HG03159 (cell line): ENCODE data around the gene STX8.

ENCODE experiments used
- ATAC-seq: cut with Tn5 transposase; IDR thresholded peaks from one replicate; pipeline ENCODE4 v1.9.1; 2021; ENCODE audit warnings: mild to moderate bottlenecking, moderate library complexity; ENCODE audit not compliant: unreplicated experiment

STX8 gene

DNA sequence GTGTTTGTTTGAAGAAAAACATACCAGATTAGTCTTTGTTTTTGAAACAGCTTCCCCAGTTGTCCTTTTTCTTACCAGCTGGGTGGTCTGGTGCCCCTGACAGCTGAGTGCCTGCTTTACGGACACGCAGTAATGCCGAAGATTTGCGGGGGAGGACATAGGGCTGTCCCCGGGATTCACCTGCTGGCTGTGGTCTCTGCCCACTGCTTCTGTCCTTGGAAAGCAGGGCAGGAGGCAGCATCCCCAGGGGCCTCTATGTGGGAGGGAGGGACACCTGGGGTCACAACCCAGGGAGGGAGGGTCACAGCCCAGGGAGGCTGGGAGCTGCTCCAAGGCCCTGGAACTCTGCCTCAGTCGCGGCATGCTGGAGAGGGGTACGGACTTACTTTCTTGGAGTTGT is 332.6 kb downstream of the STX8 start:
- no peak for ATAC-seq

DNA sequence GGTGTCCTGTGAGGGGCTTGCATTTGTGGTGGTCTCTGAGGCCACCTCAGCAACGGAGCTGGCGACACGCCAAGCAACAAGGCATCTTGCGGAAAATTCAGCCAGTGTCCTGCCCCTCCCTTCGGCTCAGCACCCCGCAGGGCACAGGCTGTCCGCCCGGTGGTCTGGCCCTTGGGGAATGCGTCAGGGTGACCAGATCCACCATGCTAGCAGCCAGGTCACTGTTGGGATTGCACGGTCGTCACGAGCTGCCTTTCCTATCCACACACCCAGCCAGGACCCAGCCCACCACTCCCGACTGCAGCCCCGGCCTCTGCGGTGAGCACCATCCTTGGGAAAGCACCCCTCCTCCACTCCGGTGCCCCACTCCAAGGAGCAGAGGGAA is 333.1 kb downstream of the STX8 start:
- ATAC-seq = no peak

DNA sequence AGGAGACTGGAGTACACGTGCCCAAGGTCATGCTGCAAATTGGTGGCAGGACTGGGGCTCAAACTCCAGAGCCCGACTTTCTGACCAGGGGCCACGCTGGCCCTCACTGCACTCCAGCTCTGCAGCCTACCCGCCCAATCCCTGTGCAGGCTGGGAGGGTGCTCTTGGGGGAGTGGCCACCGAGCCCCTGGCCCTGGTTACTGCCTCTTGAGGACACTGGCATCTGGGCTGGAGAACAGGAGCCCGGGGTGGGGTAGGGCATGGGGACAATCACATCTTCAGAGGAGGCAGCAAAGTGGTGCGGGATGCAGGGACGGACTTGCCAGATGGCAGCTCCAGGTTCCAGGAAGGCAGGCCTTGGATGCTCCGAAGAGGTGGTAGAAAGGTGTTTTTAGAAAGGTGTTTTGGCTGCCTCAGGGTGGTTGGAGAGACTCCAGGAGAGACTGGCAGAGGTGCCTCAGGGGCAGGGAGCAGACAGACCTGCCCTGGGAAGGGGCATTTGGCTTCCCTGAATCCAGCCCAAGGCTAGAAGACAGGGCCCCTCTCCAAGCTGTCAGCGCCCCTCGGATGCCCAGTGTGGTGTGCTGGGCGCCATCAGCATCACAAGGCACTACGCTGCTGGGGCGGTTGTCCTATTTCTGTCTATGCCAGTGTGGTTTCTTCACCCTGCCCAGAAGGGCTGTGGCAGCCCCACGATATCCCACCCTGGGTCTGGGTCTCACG is 333.7 kb downstream of the STX8 start:
- ATAC-seq = no peak

DNA sequence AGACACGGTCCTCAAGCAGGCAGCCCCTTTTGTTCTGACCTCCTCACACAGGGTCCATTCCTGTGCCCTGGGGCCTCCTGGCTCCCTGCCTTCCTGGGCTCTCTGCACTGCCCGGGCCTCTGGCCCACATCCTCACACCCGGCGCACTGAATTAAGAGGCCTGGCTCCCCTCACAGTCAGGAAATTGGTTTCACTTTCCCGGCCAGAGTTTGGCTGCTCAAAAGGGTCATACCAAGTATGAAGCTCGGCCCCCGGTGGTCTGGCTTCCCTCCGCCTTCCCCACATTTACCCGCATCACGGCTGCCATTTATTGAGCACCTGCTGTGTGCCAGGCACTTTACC is 334.3 kb downstream of the STX8 start:
- ATAC-seq = no peak

DNA sequence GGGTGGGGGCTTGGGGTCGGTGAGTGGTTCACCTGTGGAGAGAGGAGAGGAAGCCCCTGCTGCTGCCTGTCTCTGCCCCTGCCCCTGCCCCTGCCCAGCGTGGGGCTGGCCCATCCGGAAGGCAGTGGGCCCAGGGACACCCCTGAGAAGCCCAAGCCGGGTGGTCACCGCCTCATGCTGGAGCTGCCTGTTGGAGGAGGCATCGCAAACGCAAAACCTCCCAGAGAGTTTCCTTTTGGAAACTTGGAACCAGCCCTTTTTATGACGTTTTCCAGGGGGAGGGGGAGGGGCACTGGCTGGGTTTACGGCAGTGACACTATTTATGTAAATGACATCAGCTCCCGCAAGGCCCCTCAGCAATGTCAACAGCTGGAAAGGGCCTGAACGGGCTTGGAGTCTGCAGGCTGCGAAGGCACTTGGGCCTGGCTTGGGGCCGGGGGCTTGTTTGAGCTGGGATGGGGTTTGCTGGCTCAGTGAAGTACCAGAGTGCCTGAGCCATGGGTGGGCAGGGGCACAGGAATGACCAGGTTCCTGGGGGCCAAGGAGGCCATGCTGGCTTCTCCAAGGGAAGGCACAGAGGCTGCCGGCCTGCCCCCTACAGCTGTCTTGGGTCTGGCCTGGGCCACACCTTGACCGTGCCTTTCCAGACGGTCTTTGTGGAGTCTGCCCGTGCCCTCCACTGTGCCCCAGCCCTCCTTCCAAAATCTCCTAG is 334.8 kb downstream of the STX8 start:
- no peak for ATAC-seq

DNA sequence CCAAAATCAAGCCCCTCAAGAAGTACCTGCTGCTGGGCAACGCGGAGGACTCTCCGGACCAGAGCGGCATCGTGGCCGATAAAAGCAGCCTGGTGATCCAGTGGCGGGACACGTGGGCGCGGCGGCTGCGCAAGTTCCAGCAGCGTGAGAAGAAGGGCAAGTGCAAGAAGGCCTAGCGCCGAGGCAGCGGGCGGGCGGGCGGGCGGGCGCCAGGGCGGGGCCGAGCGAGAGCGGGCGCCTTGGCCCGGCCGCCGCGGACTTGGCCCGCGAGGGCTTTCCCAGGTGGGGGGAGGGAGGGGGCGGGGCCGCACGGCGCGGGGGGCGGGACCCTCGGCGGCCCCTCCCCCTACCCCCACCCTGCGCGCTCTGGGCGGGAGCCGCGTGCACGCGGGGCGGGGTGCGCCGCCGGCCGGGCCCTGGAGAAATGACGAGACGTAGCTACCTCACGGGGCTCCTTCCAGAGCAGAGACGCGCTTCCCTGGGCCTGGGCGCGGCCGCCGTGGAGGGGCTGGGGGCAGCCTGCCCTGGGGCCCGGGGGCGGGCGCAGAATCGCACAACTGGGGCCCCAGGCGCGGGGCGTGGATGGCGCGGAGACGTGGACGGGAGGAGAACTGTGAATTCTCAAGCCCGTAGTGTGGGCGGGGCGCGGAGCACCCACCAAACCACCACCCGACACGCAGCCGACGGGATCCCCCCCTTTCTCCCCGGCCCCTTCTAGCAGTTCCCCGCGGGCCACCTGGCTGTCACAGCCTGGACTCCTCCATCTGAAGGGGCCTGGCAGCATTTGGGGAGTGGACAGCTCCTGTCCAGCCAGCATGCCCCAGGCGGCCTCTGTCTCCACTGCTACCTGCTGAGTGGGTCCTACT is 335.6 kb downstream of the STX8 start:
- peak; percentile 64 for ATAC-seq

DNA sequence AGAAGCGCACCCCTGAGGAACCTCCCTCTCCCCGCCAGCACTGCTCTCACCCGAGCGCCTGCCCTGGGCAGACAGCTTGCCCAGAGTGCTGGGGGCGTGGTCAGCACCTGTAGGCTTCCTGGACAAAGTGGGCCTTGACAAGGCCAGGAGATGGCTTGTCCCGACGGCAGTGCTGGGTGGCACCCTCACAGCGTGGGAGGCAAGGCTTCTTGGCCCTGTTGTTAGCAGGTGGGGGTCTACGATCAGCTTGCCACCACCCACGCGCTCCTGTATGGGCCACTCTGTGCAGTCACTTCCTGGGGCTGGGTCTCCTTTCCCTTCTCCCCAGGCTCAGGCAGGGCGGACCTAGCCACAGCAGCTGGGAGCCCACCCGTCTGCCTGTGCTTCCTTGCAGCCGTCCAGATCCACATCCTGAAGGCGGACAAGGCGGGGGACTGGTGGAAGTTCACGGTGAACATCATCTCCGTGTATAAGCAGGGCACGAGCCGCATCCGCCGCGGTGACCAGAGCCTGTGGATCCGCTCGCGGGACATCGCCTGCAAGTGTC is 336.3 kb downstream of the STX8 start:
- ATAC-seq = no peak

DNA sequence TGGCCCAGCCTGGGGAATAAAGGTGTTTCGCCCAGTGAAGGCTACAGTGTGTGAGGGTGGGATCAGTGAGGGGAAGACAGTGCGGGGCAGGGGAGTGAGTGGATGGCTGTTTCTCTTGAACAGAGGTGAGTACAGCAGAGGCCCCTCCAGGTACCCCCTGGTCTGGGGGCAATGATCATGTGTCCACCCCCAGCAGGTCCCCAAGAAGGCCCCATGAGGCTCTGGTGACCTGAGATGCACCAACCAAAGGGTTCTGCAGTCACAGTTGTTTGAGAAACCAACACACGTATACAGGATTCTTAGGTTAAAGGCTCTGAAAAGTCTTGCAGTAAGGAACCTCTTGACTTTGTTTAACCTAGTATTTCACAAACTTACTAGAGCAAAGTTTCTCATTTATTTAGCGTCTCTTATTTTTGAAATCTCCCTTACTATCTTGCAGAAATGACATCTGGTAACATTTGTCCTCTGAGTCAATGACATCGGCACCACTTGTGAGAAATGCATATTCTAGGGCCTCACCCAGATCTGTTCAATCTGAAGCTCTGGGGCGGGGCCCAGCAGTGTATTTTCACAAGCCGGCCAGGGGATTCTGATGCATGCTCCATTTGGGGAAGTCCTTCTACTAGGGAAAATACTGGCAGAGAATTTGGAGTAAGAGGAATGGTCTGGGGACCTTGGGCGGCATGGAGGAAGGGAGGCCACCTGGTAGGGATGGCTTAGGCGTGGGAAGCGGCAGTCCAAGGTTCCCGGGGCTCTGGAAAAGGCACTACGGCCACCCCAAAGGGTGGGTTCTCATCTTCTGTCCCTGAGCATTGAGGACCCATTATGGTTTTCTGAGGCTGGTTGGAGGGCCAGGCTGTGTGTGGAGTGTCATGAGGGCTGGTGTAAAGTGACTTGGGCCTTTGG is 337.0 kb downstream of the STX8 start:
- ATAC-seq = no peak

DNA sequence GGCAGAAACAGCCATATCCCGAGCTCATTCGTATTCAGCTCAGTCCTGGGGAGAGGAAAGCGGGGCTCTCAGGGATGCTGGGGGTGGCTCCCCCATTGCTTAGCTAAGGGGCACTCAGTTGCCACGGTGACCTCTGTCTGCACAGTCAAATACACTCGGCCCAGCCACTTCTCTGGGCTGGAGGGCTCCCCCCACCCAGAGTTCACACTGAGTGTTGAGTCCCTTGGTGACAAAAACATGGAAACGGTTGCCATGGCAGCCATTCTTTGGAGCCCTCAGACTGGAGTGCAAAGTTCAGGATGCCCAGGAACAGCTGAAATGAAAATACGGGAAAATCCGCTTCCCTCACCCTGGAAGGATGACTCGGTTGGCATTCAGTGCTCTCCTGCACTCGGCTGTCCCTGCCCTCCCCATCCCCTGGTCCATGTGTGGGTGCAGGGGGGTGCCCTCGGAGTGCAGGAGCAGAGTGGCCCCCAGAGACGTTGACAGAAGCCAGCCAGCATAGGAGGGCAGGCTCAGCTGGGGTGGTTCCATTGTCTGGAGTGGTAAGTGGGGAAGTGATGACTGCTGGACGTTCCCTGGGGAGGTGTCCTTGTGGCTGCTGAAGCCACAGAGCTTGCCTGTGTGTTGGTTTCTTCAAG is 337.8 kb downstream of the STX8 start:
- ATAC-seq = no peak

DNA sequence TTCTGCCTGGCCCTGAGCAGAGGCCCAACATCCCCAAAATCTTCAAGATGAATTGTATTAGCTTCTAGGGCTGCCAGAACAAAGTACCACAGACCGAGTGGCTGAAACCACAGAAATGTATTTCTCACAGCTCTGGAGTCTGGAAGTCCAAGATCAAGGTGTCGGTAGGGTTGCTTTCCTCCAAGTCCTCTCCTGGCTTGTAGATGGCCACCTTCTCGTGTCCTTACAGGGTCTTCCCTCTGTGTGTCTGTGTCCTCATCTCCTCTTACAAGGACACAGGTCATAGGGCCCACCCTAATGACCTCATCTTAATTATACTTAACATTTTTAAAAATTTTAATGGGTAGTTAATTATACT is 338.6 kb downstream of the STX8 start:
- no peak for ATAC-seq

DNA sequence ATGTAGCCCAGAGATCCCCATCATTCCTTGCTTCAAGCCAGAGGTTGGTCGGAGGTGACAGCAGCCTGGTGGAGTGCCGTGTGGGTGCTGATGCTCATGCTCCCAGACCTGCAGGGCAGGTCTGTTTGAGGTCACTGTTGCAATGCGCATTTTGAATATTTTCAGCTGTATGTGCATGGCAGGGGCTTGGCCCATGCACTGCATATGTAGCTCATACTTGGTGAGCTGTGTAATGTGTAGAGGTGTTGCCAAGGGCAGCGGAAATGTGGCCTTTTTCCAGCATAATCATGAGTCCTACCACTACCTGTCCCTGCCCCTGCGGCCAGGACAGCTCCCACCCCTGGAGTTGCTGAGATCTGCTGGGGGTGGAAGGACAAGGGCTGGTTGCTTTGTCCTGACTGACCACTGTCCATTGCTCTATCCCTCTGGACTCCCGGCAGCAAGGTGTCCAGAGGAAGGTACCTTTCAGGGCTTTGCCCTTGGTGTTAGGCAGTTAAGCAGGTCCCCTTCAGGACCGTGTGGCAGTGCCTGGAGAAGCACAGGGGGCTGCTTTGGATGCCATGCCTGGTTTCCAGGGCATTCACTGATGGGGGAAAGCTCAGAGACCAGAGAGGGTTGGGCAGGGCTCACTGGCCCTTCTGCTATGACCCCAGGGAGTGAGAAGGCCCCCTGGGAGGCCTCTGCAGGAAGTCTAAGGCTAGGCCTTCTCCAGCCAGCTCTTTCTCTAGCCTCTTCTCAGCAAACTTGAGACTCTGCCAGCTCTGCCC is 339.2 kb downstream of the STX8 start:
- ATAC-seq = no peak

DNA sequence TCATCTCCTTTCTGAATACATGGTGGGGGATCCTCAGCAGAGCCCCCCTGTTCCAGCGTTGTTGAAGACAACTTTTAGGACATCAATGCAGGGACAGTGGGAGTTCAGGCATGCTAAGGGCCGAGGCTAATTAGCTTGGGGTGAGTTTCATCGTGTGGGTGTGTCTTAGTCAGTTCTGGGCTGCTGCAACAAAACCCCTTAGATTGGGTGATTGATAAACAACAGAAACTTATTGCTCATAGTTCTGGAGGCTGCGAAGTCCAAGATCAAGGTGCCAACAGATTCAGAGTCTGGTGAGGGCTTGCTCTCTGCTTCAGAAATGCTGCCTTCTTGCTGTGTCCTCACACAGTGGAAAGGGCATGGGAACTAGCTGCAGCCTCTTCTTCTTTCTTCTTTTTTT is 340.3 kb downstream of the STX8 start:
- no peak for ATAC-seq

DNA sequence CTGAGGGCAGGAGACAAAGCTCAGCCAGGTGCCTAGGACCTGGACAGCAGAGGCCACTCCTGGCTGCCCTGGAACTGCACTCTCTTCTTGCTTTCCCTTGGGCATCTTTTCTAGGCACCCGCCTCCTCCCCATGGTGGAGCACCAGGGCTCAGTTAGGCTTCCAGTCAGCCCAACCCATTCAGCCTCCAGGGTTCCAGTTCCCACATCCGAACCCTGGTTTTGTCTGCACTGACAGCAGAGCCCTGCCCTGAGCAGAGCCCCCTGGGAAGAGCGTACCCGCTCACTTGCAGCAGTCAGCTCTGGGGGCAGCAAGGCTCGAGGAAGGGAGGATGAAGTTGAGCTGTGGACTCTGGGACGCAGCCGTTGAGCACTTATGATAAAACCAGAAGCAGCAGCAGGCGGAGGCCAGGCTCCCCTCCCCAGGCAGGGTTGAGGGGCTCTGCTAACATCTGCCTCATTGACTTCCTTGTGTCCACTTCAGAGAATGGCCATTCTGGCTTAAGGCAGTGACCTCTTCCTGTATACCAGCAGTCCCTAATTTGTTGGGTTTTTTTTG is 341.2 kb downstream of the STX8 start:
- no peak for ATAC-seq

DNA sequence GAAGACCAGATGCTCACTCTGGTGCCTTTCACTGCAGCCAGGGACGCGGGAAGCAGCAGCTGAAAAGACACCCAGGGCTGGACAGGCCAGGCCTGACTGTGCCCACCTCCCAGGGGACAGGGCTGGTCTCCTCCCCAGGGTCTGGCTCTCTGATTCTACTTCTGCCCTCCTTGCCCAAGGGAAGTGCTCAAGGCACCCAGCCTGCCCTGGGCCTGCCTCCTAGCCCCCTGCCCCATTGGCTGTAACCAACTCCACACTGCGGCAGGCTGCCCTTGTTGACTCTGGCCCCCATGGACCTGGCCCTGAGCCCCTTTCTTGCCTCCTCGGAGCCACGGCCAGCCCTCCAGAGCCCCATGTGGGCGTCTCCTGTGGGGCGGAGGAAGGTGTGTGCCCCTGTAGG is 341.9 kb downstream of the STX8 start:
- ATAC-seq = no peak

DNA sequence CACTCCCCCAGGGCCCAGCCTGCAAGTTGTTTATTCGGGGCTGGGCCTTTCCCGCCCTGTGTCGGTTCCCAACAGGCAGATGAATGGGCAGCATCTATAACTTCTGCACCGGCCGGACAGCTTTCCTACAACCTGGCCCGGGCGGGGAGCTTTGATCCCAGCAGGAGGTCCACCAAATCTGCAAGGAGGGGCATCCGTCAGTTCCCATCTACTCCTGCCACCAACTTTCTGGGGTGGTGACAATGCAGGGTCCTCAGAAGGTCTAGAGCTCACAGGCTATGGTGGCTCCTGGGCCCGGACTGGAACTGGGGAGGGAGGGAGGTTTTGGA is 342.4 kb downstream of the STX8 start:
- ATAC-seq = no peak

DNA sequence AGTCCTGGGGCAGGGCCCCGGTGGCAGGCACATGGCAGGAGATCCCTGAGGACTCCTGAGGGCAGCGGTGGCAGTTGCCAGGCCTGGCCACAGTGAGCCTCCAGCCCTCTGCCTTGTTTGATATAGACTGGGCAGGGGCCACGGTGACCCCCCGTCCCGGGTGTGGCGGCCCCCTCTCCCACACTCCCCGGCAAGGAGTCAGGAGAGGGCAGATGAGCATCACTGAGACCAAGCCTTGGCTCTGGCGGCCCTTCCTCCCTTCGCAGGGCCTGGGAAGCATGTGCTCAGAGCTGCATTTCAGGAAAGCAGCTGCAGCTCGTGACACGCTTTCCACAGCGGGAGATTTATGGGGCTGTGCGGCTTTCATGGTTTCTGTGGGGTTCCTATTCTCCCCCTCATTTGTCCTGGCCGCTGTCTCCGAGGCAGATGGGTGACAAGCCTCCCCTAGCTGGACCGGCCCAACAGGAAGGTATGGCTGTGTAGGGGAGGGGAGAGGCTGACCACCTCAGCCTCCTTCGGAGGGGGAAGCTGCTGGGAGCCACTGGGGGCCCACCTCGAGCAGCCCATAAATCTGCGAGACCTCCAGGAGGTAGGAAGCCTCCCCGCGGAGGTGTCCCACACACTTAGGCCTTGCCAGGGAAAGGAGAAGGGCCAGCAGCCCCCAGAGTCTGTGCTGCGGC is 342.9 kb downstream of the STX8 start:
- ATAC-seq = no peak

DNA sequence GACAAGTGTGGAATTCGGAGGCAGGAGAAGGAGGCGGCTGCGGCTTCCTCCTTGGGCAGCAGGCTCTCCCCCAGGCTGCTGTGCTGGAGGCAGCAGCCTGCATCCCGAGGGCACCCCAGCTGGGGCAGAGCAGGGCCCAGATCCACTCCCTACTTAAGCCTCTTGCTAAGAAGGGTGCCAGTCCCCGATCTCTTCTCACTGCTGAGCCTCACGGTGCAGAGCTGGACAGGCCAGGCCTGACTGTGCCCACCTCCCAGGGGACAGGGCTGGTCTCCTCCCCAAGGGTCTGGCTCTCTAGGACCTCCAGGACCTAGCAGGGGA is 343.5 kb downstream of the STX8 start:
- no peak for ATAC-seq

DNA sequence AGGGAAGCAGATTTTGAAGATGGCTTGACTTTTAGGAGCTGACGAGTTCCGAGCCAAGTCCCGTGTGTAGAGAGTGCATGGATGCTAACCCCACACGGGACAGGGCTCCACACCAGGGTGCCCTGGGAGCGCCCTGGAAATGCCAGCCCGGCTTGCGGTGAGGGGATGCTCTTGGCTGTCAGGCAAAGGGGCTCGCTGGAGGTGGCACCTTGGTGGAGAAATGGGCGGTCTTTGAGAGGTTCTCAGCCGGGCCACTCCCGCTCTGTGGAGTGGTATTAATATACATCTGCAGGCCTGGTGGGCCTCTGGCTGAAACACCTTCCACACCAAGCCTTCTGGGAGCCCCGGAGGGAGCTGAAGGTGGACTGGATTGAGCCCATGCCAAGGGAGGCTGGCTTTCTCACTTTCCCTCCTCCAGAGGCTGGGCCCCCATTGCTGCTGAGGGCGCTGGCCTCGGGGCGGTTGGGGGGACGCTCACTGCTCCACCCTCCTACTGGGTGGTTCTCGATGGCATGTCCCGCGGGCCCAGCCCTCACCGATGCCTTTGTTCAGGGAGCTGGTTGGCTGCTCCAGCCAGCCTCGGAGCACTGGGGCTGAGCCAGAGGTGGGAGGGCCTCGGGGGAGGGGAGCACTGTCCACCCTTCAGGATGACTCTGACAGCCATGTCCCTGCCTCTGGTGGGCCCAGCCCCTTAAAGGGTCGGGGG is 344.0 kb downstream of the STX8 start:
- no peak for ATAC-seq
